GM15510 (cell line): ENCODE measurements around the gene NTNG2.

Source experiments
- POLR2A ChIP-seq: IDR thresholded peaks from 3 replicates; pipeline ENCODE4 v1.6.1; 2011; ENCODE audit warnings: borderline replicate concordance; ENCODE audit not compliant: insufficient read length; ENCODE audit errors: extremely low read depth

NTNG2 gene, protein sequence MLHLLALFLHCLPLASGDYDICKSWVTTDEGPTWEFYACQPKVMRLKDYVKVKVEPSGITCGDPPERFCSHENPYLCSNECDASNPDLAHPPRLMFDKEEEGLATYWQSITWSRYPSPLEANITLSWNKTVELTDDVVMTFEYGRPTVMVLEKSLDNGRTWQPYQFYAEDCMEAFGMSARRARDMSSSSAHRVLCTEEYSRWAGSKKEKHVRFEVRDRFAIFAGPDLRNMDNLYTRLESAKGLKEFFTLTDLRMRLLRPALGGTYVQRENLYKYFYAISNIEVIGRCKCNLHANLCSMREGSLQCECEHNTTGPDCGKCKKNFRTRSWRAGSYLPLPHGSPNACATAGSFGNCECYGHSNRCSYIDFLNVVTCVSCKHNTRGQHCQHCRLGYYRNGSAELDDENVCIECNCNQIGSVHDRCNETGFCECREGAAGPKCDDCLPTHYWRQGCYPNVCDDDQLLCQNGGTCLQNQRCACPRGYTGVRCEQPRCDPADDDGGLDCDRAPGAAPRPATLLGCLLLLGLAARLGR

DNA sequence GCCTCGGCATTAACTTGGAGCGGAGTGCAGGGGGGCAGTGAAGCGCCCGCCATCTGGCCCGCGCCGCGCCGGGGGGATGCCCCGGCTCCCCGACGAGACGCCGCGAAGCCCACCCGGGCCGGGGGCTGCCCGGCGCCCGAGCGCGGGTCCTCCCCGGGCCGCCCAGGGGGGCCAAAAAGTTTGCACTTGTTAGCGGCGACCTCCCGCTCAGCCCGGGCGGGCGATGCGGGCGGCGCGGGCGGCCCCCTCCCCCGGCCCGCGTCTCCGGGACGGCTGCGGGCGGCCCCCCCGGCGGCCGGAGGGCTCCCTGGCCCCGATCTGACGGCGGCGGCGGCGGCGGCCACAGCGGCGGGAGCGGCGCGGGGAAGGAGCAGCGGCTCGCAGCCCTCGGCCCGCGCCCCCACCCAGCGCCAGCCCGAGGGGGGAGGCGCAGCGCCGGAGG lies at the start of gene NTNG2:
Gene NTNG2, plus strand, starts transcription at position 316 of the 442 bp plus-strand sequence. CDS start 4,774 bp downstream, outside the sequence.
- TF ChIP-seq POLR2A = no peak

- no peak for TF ChIP-seq POLR2A
These were observed 47.7 kb upstream of the NTNG2 start for GRCh38 chr9:132114102-132114707.

DNA sequence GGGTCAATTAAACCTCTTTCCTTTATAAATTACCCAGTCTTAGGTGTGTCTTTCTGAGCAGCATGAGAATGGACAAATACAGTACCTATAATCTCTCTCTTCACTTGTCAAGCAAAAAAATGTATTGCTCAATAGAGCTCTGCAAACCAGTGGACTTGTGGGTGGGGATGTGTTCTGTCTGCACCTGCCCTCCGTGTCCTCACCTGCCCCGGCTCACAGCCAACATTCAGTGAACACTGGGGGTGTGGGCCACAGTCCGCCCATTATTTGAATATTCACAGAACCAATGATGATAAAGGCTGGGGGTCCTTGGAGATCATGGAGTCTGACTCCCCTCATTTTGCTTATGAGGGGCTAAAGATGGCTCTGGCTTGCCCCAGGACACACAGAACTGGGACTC lies 45.3 kb upstream of the NTNG2 start:
- TF ChIP-seq POLR2A = no peak

GRCh38 chr9:132117694-132118093 lies 44.2 kb upstream of the NTNG2 start:
- TF ChIP-seq POLR2A = no peak

DNA sequence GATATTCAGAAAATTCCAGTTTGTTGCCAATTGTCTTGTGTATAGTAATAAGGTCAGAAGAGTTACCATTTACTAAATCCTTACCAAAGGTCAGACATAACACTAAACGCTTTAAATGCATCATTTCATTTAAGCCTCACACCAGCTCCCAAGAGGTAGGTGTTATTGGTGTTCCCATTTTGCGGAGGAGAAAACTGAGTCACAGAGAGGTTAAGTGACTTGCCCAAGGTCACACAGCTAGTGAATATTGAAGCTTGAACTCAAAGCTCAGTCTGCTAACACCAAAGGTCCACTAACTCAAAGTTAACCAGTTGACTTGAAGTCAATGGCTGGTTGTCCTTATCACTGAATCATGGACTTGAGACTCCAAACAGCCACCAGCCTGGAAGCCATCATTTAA lies 40.8 kb upstream of the NTNG2 start:
- no peak for TF ChIP-seq POLR2A

DNA sequence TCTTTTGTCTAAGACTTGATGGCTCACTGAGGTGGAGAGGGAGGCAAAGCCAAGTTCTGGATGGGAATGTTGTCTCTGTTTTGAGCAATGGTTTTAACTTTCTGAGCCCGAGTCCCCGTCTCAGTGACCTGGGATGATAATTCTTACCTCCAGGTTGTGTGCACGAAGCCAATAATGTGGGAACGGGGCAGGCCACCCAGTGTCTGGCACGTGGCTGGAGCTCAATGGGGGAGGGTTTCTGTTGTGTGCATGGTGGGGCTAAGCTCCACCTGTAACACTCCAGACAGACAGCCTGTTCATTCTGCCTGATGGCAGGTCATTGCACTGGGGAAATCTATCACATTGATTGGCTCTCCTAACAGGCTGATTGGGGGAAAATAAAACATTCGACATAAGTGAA lies 37.1 kb upstream of the NTNG2 start:
- no peak for TF ChIP-seq POLR2A

DNA sequence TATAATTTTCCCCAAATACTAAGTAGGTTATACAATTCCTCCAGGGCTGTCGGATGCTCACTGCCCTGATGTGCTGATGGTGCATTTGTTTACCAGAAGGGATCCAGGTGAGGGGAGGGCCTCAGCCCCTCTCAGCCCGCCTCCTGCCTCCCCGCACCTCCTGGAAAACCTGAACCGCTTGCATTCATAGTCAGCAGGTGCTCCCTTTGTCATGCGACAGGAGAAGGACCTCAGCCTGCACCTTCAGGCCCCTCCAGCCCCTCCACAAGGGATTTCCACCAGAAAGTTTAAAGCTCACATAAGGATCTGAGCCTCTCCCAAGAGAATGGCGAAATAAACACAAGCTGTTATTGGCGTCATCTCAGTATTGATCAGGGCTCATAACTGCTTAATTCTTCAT lies 36.5 kb upstream of the NTNG2 start:
- TF ChIP-seq POLR2A = no peak

DNA sequence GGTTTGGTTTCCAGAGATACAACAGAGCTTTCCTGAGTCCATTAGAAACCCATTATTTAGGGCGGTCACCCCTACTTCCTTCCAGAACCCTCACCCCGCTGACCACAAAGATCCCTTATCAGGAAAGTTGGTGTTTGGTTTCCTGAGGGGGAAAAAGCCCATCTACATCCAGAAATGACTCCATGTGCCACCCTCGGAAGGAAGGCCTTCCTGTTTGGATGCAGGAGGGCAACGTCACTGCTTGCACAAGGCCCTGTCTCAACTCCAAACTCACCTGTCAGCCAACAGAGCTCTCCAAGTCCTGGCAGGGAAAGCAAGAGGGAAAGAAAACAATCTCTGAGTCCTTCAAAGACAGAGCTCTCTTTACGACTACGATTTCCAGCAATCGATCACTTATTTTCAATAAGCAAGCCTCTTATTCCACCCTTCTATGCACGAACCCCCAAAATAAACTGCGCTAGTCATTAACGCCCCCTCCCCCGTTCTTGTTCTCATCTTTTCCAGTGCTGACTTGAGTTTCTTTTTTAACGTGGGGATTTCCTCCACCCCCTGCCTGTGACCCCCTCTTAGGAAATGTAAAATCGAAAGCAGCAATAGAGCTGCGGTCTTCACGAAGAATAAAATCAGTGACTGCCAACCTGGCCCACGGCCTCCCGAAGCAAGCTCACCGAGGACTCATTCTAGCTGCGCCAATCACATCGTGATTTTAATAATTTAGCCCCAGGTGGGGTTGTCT lies 35.7 kb upstream of the NTNG2 start:
- no peak for TF ChIP-seq POLR2A

DNA sequence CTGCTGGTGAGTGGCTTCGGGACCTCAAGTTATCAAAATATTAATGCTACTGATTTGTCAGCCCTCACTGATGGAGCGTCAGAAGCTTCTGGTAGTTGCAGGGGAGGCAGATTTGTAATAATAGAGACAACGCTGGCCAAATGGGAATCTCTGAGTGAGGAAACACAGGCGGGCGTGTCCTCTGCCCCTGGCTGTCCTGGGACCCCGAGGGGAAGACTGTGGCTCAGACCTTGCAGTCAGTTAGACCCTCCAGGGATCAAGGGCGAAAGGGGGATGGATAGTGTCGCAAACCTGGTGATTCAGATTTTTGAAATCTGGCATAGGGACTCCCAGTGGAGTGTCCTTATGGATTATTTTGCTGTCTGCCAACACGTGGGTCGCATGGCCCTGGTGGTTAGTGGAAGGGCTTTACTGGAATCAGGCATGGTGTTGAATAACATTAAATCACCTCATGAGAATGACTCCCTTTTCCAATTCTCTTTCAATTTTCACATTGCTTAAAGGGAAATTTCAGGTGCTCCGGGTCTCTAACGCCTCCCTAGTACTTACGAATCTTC lies 35.1 kb upstream of the NTNG2 start:
- no peak for TF ChIP-seq POLR2A

DNA sequence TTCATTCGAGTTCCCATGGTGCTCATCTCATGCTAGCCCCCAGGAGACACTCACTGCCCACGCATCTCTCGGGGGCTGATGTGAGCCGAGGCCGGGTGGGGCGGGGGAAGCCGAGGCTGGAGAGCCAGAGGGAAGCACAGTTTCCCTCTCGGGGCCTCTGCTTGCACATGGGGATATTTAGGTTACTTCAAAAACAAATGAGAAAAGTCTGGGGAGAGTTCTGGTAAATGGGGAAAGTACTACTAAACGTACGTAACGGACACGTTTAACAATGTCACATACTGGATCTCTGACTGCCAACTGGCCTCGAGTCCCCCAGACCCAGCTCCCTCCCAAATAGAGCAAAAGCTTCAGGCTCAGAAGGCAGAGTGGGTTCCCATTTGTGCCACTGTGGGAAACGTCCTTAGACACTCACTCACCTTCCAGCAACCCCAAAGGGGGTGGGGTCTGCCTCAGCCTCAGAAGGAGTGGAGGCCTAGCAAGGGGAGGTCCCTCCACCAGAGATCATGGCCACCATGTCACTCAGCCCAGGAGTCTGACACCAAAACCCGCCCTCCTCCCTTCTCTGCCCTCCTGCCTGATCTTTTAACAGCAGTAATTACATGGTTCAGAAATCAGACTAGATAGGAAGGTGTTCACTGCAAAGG lies 33.8 kb upstream of the NTNG2 start:
- TF ChIP-seq POLR2A = no peak

GRCh38 chr9:132129535-132129934 lies 32.3 kb upstream of the NTNG2 start:
- no peak for TF ChIP-seq POLR2A

- TF ChIP-seq POLR2A = no peak
These were observed 26.4 kb upstream of the NTNG2 start for GRCh38 chr9:132135456-132135855.

GRCh38 chr9:132136151-132136780 lies 25.6 kb upstream of the NTNG2 start:
- TF ChIP-seq POLR2A = no peak
